GM23338 (cell line): Measurements from ENCODE around the gene CYP46A1. TPM values are rescaled to one million over a fixed set of nuclear protein-coding genes. Genes with fewer than 3 reads are reported as not detected.
A peak's percentile ranks its signal among the peaks of the same experiment; 100 is the strongest.

Experiments used
- ATAC-seq: fragments of 200-7000 bp; cut with Tn5 transposase; 3 replicates; pipeline ENCODE4 v1.9.1; 2020
- DNase-seq: peaks from one replicate; pipeline ENCODE4 v3.0.0-alpha.2; 2015; ENCODE audit warnings: low spot score
- H2AFZ ChIP-seq: fragments of 200-600 bp; sonication (generic); 2 replicates; pipeline ENCODE4 v1.8.0; 2016; ENCODE audit warnings: antibody characterized with exemption, mild to moderate bottlenecking, moderate library complexity
- H3F3A ChIP-seq: fragments of 200-600 bp; sonication (generic); replicated peaks from 2 replicates; pipeline ENCODE4 v1.8.0; 2017; ENCODE audit warnings: antibody characterized with exemption, mixed run types, low read depth
- H3K27ac ChIP-seq: fragments of 200-600 bp; sonication (generic); 2 replicates; pipeline ENCODE4 v1.6.1; 2016; ENCODE audit warnings: low read depth
- H3K27me3 ChIP-seq: fragments of 200-600 bp; sonication (generic); 2 replicates; pipeline ENCODE4 v1.8.0; 2016; ENCODE audit warnings: mild to moderate bottlenecking, mixed run types, moderate library complexity; ENCODE audit not compliant: insufficient read depth
- H3K36me3 ChIP-seq: fragments of 200-600 bp; sonication (generic); 2 replicates; pipeline ENCODE4 v1.8.0; 2016; ENCODE audit warnings: mild to moderate bottlenecking; ENCODE audit not compliant: insufficient read depth
- H3K4me1 ChIP-seq: fragments of 200-600 bp; sonication (generic); 2 replicates; pipeline ENCODE4 v1.8.0; 2016; ENCODE audit warnings: mild to moderate bottlenecking, moderate library complexity; ENCODE audit not compliant: insufficient read depth
- H3K4me2 ChIP-seq: fragments of 200-600 bp; sonication (generic); 2 replicates; pipeline ENCODE4 v1.7.1; 2017; ENCODE audit warnings: mixed run types
- H3K4me3 ChIP-seq: fragments of 200-600 bp; sonication (generic); 2 replicates; pipeline ENCODE4 v1.6.1; 2016; ENCODE audit warnings: mixed run types
- H3K79me2 ChIP-seq: fragments of 200-600 bp; sonication (generic); replicated peaks from 2 replicates; pipeline ENCODE4 v1.8.0; 2017; ENCODE audit warnings: mild to moderate bottlenecking; ENCODE audit not compliant: insufficient read depth
- H3K9me2 ChIP-seq: fragments of 200-600 bp; sonication (generic); 2 replicates; pipeline ENCODE4 v1.8.0; 2017; ENCODE audit not compliant: insufficient read depth
- H4K20me1 ChIP-seq: fragments of 200-600 bp; sonication (generic); replicated peaks from 2 replicates; pipeline ENCODE4 v1.8.0; 2017; ENCODE audit warnings: mild to moderate bottlenecking; ENCODE audit not compliant: insufficient read depth
- H3K27ac Mint-ChIP-seq: 2 replicates; pipeline ENCODE4 v1.8.0; 2020; ENCODE audit warnings: inconsistent platforms, mild to moderate bottlenecking, moderate library complexity, mixed read lengths
- H3K27me3 Mint-ChIP-seq: 3 replicates; pipeline ENCODE4 v1.8.0; 2022; ENCODE audit warnings: low read depth, mild to moderate bottlenecking, moderate library complexity, mixed read lengths, inconsistent platforms; ENCODE audit not compliant: insufficient read depth, poor library complexity
- H3K36me3 Mint-ChIP-seq: 3 replicates; pipeline ENCODE4 v1.8.0; 2021; ENCODE audit warnings: low read depth, mild to moderate bottlenecking, inconsistent platforms, moderate library complexity, mixed read lengths
- H3K4me1 Mint-ChIP-seq: 3 replicates; pipeline ENCODE4 v1.8.0; 2020; ENCODE audit warnings: mild to moderate bottlenecking, inconsistent platforms, mixed read lengths
- H3K4me3 Mint-ChIP-seq: 3 replicates; pipeline ENCODE4 v1.8.0; 2021; ENCODE audit warnings: moderate library complexity, mild to moderate bottlenecking, inconsistent platforms, mixed read lengths
- H3K9me3 Mint-ChIP-seq: 3 replicates; pipeline ENCODE4 v1.8.0; 2020; ENCODE audit warnings: moderate library complexity, mild to moderate bottlenecking, inconsistent platforms, mixed read lengths
- CREB1 ChIP-seq: fragments of 250-450 bp; sonication (Bioruptor Pico); IDR thresholded peaks from 2 replicates; pipeline ENCODE4 v1.5.0; 2020; ENCODE audit warnings: low read depth, mild to moderate bottlenecking, moderate library complexity
- ETS1 ChIP-seq: IDR thresholded peaks from 2 replicates; pipeline ENCODE4 v1.6.1; 2016; ENCODE audit warnings: antibody characterized with exemption
- EZH2 ChIP-seq: fragments of 200-600 bp; sonication (generic); IDR thresholded peaks from one replicate; pipeline ENCODE4 v1.8.0; 2017; ENCODE audit warnings: antibody characterized with exemption, mild to moderate bottlenecking, low read depth; ENCODE audit not compliant: unreplicated experiment
- EZH2phosphoT487 ChIP-seq: fragments of 200-600 bp; sonication (generic); IDR thresholded peaks from one replicate; pipeline ENCODE4 v1.8.1; 2018; ENCODE audit warnings: antibody characterized with exemption; ENCODE audit not compliant: unreplicated experiment
- JUNB ChIP-seq: IDR thresholded peaks from one replicate; pipeline ENCODE4 v1.6.1; 2016; ENCODE audit warnings: antibody characterized with exemption; ENCODE audit not compliant: unreplicated experiment
- NANOG ChIP-seq: IDR thresholded peaks from 2 replicates; pipeline ENCODE4 v1.6.1; 2016; ENCODE audit warnings: antibody characterized with exemption, borderline replicate concordance
- POLR2AphosphoS5 ChIP-seq: IDR thresholded peaks from 2 replicates; pipeline ENCODE4 v1.6.1; 2016; ENCODE audit warnings: antibody characterized with exemption, low read depth
- REST ChIP-seq: IDR thresholded peaks from one replicate; pipeline ENCODE4 v1.6.1; 2018; ENCODE audit warnings: antibody characterized with exemption; ENCODE audit not compliant: unreplicated experiment
- STAT1 ChIP-seq: IDR thresholded peaks from one replicate; pipeline ENCODE4 v1.6.1; 2016; ENCODE audit warnings: antibody characterized with exemption; ENCODE audit not compliant: unreplicated experiment
- ZNF114 ChIP-seq: fragments of 250-450 bp; sonication (Bioruptor Pico); IDR thresholded peaks from 2 replicates; pipeline ENCODE4 v1.5.0; 2020; ENCODE audit warnings: mild to moderate bottlenecking, moderate library complexity
- ZNF331 ChIP-seq: fragments of 250-450 bp; sonication (Bioruptor Pico); IDR thresholded peaks from 2 replicates; pipeline ENCODE4 v1.5.0; 2020; ENCODE audit warnings: low read depth, mild to moderate bottlenecking, moderate library complexity
- ZNF462 ChIP-seq: fragments of 250-450 bp; sonication (Bioruptor Pico); IDR thresholded peaks from 2 replicates; pipeline ENCODE4 v1.5.0; 2020; ENCODE audit warnings: mild to moderate bottlenecking, moderate library complexity
- polyA plus RNA-seq: library from polyadenylated mRNA; unstranded; fragments of >200 nt; fragmentation: Nextera tagmentation; extraction: Ambion mirVana; gene quantifications from 2 replicates; pipeline ENCODE4 v1.2.1, GENCODE V29; 2016
- total RNA-seq: library from RNA; depleted of rRNA; stranded (reverse); fragments of >200 nt; shearing (Covaris generic); gene quantifications from 2 replicates; pipeline ENCODE4 v1.2.3, GENCODE V29; 2014
- TF ChIP-seq, protein P1 (sequence below), 2 experiments: fragments of 200-600 bp in 1 of 2; sonication (generic) in 1 of 2; conservative IDR thresholded peaks; 2 replicates each; pipeline versions ENCODE4 v1.5.1 to v1.6.1; 2016 to 2017; ENCODE audit warnings: antibody characterized with exemption in 2 of 2, low read depth in 2 of 2, mild to moderate bottlenecking in 2 of 2, moderate library complexity in 1 of 2

Gene CYP46A1
- total and polyA plus RNA-seq, 2 experiments from 2014 or later = 0.59 to 0.66 TPM

GRCh38 chr14:99759546-99759925 is 75.4 kb downstream of the CYP46A1 start:
- H3K27me3 Mint-ChIP-seq = peaks cover 14% of the 10 kb centered on the region
- peaks cover 27% of the 10 kb centered on the region for H3K4me1 Mint-ChIP-seq
- peak overlapping the region; percentile 52; the same call in 1 of the 2 replicates for H2AFZ ChIP-seq
- H4K20me1 ChIP-seq = no peaks in the 10 kb centered on the region
- no peaks in the 10 kb centered on the region for H3K36me3 ChIP-seq
- H3K27ac ChIP-seq = no peak overlapping the region
- H3K9me3 Mint-ChIP-seq = no peaks in the 10 kb centered on the region
- H3K27ac Mint-ChIP-seq = no peak overlapping the region; the same call in 1 of the 2 replicates
- no peak for ATAC-seq
- H3K4me2 ChIP-seq = no peak overlapping the region
- no peak overlapping the region for H3K4me3 Mint-ChIP-seq
- 0 out of 2 replicates have a peak, but pooled peaks cover 13% of the 10 kb centered on the region for H3K4me1 ChIP-seq
- H3F3A ChIP-seq = no peaks in the 10 kb centered on the region
- no peaks in the 10 kb centered on the region for H3K27me3 ChIP-seq
- TF ChIP-seq STAT1 (no peak), REST (no peak), ZNF114 (CRISPR knock-in tag) (no peak), JUNB (no peak), ZNF331 (no peak), EZH2 (no peak), ZNF462 (no peak), NANOG (no peak), CREB1 (no peak), POLR2AphosphoS5 (no peak), EZH2phosphoT487 (no peak), ETS1 (no peak)
- TF ChIP-seq, protein P1, sequence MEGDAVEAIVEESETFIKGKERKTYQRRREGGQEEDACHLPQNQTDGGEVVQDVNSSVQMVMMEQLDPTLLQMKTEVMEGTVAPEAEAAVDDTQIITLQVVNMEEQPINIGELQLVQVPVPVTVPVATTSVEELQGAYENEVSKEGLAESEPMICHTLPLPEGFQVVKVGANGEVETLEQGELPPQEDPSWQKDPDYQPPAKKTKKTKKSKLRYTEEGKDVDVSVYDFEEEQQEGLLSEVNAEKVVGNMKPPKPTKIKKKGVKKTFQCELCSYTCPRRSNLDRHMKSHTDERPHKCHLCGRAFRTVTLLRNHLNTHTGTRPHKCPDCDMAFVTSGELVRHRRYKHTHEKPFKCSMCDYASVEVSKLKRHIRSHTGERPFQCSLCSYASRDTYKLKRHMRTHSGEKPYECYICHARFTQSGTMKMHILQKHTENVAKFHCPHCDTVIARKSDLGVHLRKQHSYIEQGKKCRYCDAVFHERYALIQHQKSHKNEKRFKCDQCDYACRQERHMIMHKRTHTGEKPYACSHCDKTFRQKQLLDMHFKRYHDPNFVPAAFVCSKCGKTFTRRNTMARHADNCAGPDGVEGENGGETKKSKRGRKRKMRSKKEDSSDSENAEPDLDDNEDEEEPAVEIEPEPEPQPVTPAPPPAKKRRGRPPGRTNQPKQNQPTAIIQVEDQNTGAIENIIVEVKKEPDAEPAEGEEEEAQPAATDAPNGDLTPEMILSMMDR (conservative IDR thresholded peaks at IDR 0.05; ENCODE audit: low read depth in 2 of 2) = no peak
- H3K36me3 Mint-ChIP-seq = no peaks in the 10 kb centered on the region
- H3K9me2 ChIP-seq = no peaks in the 10 kb centered on the region
- no peak overlapping the region for H3K4me3 ChIP-seq
- no peak for DNase-seq
- no peaks in the 10 kb centered on the region for H3K79me2 ChIP-seq
